DMS114 treated with DMSO at 0.1 percent for 48 hours (cell line): ENCODE results near the gene C1QTNF2.

Experiments used
- DNase-seq: peaks from one replicate; lab custom pipeline; 2025; ENCODE audit not compliant: unreplicated experiment; lab: John Stamatoyannopoulos, UW

The C1QTNF2 gene

DNA sequence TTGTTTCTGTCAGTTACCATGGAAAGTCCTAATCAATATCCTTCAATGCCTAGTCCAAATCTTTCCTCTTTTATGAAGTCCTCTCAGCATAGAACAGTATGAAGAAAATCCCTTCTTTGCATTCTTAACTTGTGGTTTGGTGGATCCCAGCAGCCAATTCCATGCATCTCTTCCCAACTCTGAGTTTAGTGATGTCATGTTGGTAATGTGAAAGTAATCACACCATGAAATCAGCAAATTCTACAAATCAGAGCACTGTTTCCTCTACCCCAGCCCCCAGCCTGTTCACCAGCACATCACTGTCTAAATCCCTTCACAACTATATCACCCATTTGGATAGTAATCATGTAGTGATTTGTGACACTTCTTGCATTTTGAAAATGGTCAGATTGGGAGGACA lies 4.7 kb upstream of the C1QTNF2 start:
- DNase-seq: no peak

GRCh38 chr5:160371294-160371693 lies 868 bp upstream of the C1QTNF2 start:
- DNase-seq: no peak

DNA sequence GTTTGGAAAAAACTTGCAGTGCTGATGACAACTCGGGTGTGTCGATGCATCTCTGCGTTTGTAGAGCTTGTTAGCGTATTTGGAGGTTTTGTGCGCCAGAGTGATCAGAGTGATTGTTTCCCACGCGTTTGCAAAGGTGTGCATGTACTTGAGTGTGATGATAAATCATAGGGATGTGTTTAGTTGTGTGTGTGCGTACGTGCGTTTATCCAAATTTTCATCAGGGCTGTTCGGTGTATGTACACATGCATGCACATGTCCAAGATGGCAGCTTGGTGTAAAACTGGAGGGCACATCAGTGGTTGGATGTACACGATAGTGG lies 248 bp upstream of the C1QTNF2 start:
- DNase-seq: no peak

DNA sequence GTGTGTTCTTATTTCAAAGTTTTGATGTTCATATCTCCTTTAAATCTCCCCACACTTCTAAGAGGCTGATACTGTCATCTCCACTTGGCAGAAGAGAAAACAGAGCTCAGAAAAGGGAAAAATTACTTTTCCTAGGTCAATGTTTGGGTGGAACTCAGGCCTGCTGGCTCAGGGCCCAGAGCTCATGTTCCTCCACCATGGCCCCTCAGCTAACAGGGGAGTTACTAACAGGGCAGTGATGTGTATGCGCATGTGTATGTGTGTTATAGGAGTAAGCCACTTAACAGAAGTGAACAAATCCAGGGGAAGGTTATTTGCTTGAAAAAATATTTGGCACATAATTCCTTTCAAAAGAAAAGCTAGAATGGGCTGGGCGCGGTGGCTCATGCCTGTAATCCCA lies 2.5 kb downstream of the C1QTNF2 start:
- no peak for DNase-seq

GRCh38 chr5:160367261-160367660 lies 3.2 kb downstream of the C1QTNF2 start:
- DNase-seq: no peak

GRCh38 chr5:160366230-160366629 lies 4.2 kb downstream of the C1QTNF2 start:
- no peak for DNase-seq

GRCh38 chr5:160363660-160364395 lies 6.6 kb downstream of the C1QTNF2 start:
- DNase-seq: no peak

DNA sequence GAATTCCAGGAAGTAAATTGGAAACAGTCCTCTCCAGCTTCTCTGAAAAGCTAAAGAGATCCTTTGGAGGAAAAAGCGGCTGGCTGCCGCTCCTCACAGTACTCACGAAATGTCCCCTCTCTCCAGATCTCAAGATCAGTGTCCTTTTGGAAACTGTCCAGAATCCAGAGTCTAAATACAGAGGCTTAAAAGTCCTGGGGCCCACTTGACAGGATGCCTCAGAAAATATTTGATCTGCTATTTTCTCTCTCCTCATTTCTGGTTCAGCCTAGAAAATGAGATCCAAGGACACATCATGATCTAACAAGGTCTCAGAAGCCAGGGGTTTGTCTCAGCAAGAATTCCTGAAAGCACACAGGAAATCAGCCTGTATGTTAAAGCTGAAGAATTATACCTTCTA lies 7.2 kb downstream of the C1QTNF2 start:
- no peak for DNase-seq

- no peak for DNase-seq
These were observed 8.7 kb downstream of the C1QTNF2 start for GRCh38 chr5:160361624-160362228.

DNA sequence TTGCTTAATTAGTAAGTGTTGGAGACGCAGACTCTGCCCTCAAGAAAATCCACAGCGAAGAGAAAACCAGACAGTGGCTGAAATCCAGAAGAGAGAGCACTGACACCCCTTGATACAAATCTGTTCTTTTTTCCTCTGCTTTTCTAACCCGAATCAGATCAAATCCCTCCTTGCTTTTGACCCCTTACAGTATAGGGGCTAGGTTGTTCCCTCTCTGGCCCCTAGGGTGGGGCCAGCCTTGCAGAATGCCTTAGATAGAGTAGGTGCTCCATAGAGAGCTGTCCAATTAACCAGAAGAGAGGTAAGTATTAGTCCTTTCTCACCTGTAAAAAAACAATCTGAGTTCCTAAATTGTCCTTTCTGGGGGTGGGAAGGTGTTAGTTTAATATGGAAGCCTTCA lies 10.1 kb downstream of the C1QTNF2 start:
- no peak for DNase-seq

DNA sequence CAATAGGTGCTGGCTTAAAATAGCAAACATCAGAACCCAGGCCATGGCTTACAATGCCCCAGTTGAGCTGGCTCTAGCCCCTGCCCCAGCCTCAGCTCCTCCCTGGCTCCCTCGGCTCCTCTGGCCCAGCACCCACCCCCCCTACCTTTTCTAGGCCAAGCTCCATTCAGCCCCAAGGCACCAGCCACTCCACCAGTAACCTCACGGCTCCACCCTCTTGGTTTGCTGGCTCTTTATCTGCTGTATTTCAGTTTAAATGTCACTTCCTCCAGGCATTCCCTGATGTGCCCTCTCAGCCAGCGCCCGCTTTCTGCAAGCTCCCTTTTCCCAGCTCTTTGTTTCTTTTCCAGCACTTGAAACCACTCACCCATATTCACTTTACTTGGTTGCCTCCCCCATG lies 10.6 kb downstream of the C1QTNF2 start:
- DNase-seq: no peak

DNA sequence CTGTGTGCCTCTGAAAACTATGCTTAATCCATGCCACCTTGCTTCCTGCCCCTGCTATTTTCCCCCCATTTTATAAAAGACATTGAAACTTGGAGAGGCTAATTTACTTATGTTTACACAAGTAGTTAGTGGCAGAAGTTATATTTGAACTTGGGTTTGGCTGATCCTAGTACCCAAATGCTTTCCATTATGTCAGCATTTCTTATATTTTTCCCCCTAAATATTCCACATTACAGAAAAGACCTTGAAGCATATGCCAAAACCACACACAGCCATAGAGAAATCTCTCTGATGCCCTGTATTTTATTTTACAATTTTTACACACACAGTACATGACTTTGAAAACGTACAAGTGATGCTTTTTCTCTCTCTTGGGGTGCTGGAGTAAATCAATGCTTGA lies 11.2 kb downstream of the C1QTNF2 start:
- no peak for DNase-seq

DNA sequence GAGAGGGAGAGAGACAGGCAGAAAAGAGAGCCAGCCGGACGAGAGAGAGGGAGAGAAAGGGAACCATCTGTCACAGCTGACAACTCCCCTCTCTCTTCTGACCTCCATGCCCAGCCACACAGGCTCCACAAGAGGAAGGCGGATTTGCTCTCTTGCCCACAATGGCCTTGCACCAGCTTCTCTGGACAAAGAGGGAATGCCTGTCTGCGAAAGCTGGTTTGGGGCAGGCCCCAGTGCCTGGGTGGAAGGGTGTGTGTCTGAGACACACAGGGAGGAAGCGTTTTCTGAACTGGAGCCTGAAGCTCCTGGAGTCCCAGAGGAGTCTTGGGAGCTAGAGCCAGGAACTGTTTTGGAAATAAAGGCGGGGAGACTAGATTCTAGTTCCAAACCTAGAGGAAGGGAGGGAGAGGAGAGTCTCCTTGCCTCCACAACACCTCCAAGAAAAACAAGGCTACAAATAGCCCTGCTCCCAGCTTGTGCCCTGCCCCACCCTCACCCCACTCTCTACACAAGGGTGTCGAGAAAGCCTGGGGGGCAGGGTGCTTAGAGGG lies 12.5 kb downstream of the C1QTNF2 start:
- DNase-seq: no peak

GRCh38 chr5:160357394-160357793 lies 13.0 kb downstream of the C1QTNF2 start:
- DNase-seq: no peak

- no peak for DNase-seq
These were observed 13.7 kb downstream of the C1QTNF2 start for GRCh38 chr5:160356550-160357347.

DNA sequence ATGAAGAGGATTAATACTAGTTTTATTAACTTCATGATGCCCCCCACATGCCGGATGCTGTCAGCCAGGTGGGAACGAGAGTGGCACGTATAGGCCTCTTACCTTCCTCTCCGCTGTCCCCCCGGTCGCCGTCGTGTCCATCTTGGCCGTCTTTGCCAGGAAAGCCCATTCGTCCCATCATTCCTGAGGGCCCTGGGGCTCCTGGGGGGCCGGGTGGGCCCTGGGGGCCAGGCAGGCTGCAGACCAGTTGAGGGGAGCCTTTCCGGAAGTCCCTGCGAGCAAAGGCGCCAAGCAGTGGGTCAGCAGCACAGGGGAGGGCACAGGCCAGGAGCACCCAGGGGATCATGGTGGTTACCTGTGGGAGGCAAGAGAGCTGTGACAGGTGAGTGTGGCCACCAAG lies 15.8 kb downstream of the C1QTNF2 start:
- no peak for DNase-seq

DNA sequence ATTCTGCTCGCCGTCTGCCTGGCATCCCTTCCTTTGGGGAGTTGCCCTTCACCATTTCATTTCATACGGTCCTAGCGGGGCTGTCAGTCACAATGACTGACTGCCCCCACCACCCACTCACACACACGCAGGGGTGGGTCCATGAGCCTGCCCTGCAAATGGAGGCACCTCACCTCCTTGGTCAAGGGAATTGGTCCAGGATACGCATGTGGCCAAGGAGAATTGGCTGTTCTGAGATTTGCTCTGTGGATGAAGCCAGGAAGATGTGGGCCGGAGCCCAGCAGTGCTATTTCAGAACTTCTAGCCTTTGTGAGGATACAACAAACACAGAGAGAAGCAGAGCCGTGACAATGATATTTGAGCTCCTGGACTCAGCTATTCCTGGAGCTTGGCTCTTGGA lies 17.0 kb downstream of the C1QTNF2 start:
- DNase-seq: no peak

- no peak for DNase-seq
These were observed 18.1 kb downstream of the C1QTNF2 start for GRCh38 chr5:160352308-160352707.

DNA sequence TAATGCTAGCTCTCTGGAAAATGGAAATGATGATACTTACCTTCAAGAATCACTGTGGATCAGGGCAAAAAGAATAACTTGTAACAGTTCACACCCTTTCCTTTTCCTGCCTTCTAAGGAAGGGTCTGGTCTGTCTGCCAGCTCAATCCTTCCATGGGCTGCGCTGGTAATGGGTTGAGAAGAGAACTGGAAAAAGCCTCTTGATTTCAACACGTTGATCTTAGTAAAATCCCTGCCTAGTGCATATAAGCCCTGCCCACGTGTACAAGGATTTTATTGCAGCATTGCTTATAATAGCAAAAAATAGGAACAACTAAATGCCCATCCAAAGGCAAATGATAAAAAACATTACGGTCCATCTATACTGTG lies 20.5 kb downstream of the C1QTNF2 start:
- no peak for DNase-seq

GRCh38 chr5:160349249-160349934 lies 21.0 kb downstream of the C1QTNF2 start:
- DNase-seq: no peak

GRCh38 chr5:160348080-160348479 lies 22.3 kb downstream of the C1QTNF2 start:
- no peak for DNase-seq

DNA sequence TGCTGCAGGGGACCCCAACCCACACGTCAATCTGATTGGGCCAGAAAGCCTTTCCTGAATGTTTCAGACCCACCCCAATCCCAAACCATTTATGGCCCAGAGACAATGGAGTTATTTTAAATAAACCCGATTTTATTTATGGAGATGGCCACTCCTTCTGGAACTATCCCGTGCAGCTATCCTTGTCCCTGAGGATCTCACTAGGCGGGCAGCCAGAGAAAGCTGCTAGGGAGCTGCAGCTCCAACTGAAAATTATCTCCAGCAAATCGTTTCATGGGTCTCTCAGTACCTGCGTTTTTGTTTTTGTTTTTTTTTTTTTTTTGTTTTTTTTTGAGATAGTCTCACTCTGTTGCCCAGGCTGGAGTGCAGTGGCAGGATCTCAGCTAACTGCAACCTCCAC lies 23.0 kb downstream of the C1QTNF2 start:
- no peak for DNase-seq
